Fibroblast of lung (primary cell): Measurements from ENCODE around the gene ERMP1. TPM values are rescaled to one million over a fixed set of nuclear protein-coding genes. Genes with fewer than 3 reads are reported as not detected.

Experiments used
- DNase-seq, 2 donors: peaks; one replicate each; pipeline versions ENCODE4 v3.0.0 to v3.0.0-alpha.2; 2010; ENCODE audit warnings: low read depth in 2 of 2
- H2AFZ ChIP-seq: 2 replicates; pipeline ENCODE4 v1.5.1; 2012; ENCODE audit warnings: low read length, control low read depth, inconsistent platforms
- H3K27ac ChIP-seq: 2 replicates; pipeline ENCODE4 v1.5.1; 2011; ENCODE audit warnings: low read length, control low read depth; ENCODE audit not compliant: insufficient read depth
- H3K27me3 ChIP-seq: 2 replicates; pipeline ENCODE4 v1.5.1; 2011; ENCODE audit warnings: mild to moderate bottlenecking, low read length; ENCODE audit not compliant: control insufficient read depth, insufficient read depth
- H3K36me3 ChIP-seq: 2 replicates; pipeline ENCODE4 v1.5.1; 2011; ENCODE audit warnings: low read length; ENCODE audit not compliant: control insufficient read depth, insufficient read depth
- H3K4me1 ChIP-seq: 2 replicates; pipeline ENCODE4 v1.5.1; 2011; ENCODE audit warnings: low read length; ENCODE audit not compliant: control insufficient read depth, insufficient read depth; ENCODE audit errors: extremely low read depth
- H3K4me2 ChIP-seq: 2 replicates; pipeline ENCODE4 v1.5.1; 2011; ENCODE audit warnings: low read length, control low read depth; ENCODE audit not compliant: insufficient read depth; ENCODE audit errors: extremely low read depth
- H3K4me3 ChIP-seq, 4 experiments: fragments of 200-600 bp in 1 of 4; sonication (generic) in 1 of 4; replicated peaks in 1 of 4; 2 replicates each; pipeline ENCODE4 v1.5.1; 2011 to 2016; ENCODE audit warnings: low read length in 4 of 4, low read depth in 3 of 4, mild to moderate bottlenecking in 3 of 4, control low read depth in 2 of 4, inconsistent platforms in 1 of 4, mixed read lengths in 1 of 4; ENCODE audit not compliant: insufficient read depth in 1 of 4; ENCODE audit errors: control extremely low read depth in 1 of 4
- H3K79me2 ChIP-seq: 2 replicates; pipeline ENCODE4 v1.5.1; 2012; ENCODE audit warnings: mild to moderate bottlenecking, low read length, inconsistent platforms; ENCODE audit not compliant: control insufficient read depth, insufficient read depth
- H3K9ac ChIP-seq: 2 replicates; pipeline ENCODE4 v1.5.1; 2011; ENCODE audit warnings: mild to moderate bottlenecking, low read length, control low read depth; ENCODE audit not compliant: insufficient read depth
- H3K9me3 ChIP-seq: 2 replicates; pipeline ENCODE4 v1.5.1; 2012; ENCODE audit warnings: low read depth, low read length; ENCODE audit not compliant: control insufficient read depth, insufficient read depth
- H4K20me1 ChIP-seq: 2 replicates; pipeline ENCODE4 v1.5.1; 2011; ENCODE audit warnings: low read length; ENCODE audit not compliant: control insufficient read depth, insufficient read depth; ENCODE audit errors: extremely low read depth
- CTCF ChIP-seq, 2 donors: IDR thresholded peaks in 1 of 2; conservative IDR thresholded peaks in 1 of 2; 1 replicate in 1 of 2; 2 replicates in 1 of 2; pipeline ENCODE4 v1.5.1; 2011 to 2012; ENCODE audit warnings: low read length in 2 of 2, control low read depth in 1 of 2, inconsistent platforms in 1 of 2, low read depth in 1 of 2, mild to moderate bottlenecking in 1 of 2
- EZH2 ChIP-seq: IDR thresholded peaks from 2 replicates; pipeline ENCODE4 v1.5.1; 2012; ENCODE audit warnings: low read length, control low read depth, mild to moderate bottlenecking; ENCODE audit errors: missing control alignments
- polyA plus RNA-seq, 2 donors: library from polyadenylated mRNA; depleted of rRNA in 1 of 2; stranded (reverse) in 1 of 2; unstranded in 1 of 2; fragments of >200 nt; gene quantifications; 2 replicates each; pipeline ENCODE4 v1.2.1, GENCODE V29; 2011 to 2012; ENCODE audit warnings: missing spikeins in 1 of 2
- total RNA-seq: library from RNA; depleted of rRNA; stranded (reverse); fragments of >200 nt; gene quantifications from 2 replicates; pipeline ENCODE4 v1.2.1, GENCODE V29; 2014

Gene ERMP1
- total and polyA plus RNA-seq, 2 donors (not counting 1 experiment from before 2014, with no cell fraction given), result 9.4 to 25.4 TPM

- H3K4me1 ChIP-seq, result no peaks in the 10 kb centered on the region
- no peak overlapping the region for H2AFZ ChIP-seq
- DNase-seq, result no peak
- no peaks in the 10 kb centered on the region for H3K79me2 ChIP-seq
- H3K36me3 ChIP-seq, result peaks cover 1% of the 10 kb centered on the region
- no peak overlapping the region for H3K4me2 ChIP-seq
- no peaks in the 10 kb centered on the region for H4K20me1 ChIP-seq
- no peaks in the 10 kb centered on the region for H3K9me3 ChIP-seq
- H3K4me3 ChIP-seq, result no peak overlapping the region
- no peak for TF ChIP-seq EZH2
- no peak for TF ChIP-seq CTCF (conservative IDR thresholded peaks at IDR 0.05 in 1 of 2, IDR thresholded peaks at IDR 0.05 in 1 of 2; ENCODE audit: low read depth in 1 of 2, low read length in 2 of 2)
- no peak overlapping the region for H3K27ac ChIP-seq
- no peaks in the 10 kb centered on the region for H3K27me3 ChIP-seq
- no peak overlapping the region for H3K9ac ChIP-seq
These were observed 84.5 kb downstream of the ERMP1 start for GRCh38 chr9:5748438-5748837.

- H4K20me1 ChIP-seq, result no peaks in the 10 kb centered on the region
- H3K27ac ChIP-seq, result no peak overlapping the region
- H3K79me2 ChIP-seq, result no peaks in the 10 kb centered on the region
- TF ChIP-seq CTCF (conservative IDR thresholded peaks at IDR 0.05 in 1 of 2, IDR thresholded peaks at IDR 0.05 in 1 of 2; ENCODE audit: low read depth in 1 of 2, low read length in 2 of 2) (no peak), EZH2 (no peak)
- H3K4me3 ChIP-seq, result no peak overlapping the region
- H2AFZ ChIP-seq, result no peak overlapping the region
- DNase-seq, result no peak
- no peak overlapping the region for H3K4me2 ChIP-seq
- no peaks in the 10 kb centered on the region for H3K27me3 ChIP-seq
- H3K9me3 ChIP-seq, result no peaks in the 10 kb centered on the region
- H3K9ac ChIP-seq, result no peak overlapping the region
- peaks cover 1% of the 10 kb centered on the region for H3K36me3 ChIP-seq
- no peaks in the 10 kb centered on the region for H3K4me1 ChIP-seq
These were observed 89.8 kb downstream of the ERMP1 start for GRCh38 chr9:5743109-5743508.

GRCh38 chr9:5736563-5737346 is 96.2 kb downstream of the ERMP1 start:
- H3K9ac ChIP-seq, result no peak overlapping the region
- no peaks in the 10 kb centered on the region for H4K20me1 ChIP-seq
- no peak for DNase-seq
- no peaks in the 10 kb centered on the region for H3K27me3 ChIP-seq
- H3K9me3 ChIP-seq, result no peaks in the 10 kb centered on the region
- H3K27ac ChIP-seq, result no peak overlapping the region
- no peaks in the 10 kb centered on the region for H3K79me2 ChIP-seq
- no peaks in the 10 kb centered on the region for H3K36me3 ChIP-seq
- no peak overlapping the region for H2AFZ ChIP-seq
- no peak overlapping the region for H3K4me3 ChIP-seq
- H3K4me2 ChIP-seq, result no peak overlapping the region
- TF ChIP-seq CTCF (conservative IDR thresholded peaks at IDR 0.05 in 1 of 2, IDR thresholded peaks at IDR 0.05 in 1 of 2; ENCODE audit: low read depth in 1 of 2, low read length in 2 of 2) (no peak), EZH2 (no peak)
- no peaks in the 10 kb centered on the region for H3K4me1 ChIP-seq
